ENCODE data around the gene STIM1. TPM values are rescaled to one million over a fixed set of nuclear protein-coding genes. Genes with fewer than 3 reads are reported as not detected.

Gene STIM1
- total and polyA plus RNA-seq, 10 of the 15 experiments (the other 5 are each of a cell fraction or from before 2014, with no cell fraction given): 8.6 to 57.7 (median 29.3) TPM

- no TSS peak for BruUV-seq (replicated peaks)
- CTCF ChIA-PET: interaction anchor here (0.7 to 39.6 kb wide), 6 partner anchors 9 to 229 kb away, joined by 3 to 1047 read pairs (median 20); partner anchors contain the start of gene STIM1
- in situ Hi-C loops (cut with MboI) (loop anchor here (25.0 kb wide), 1 partner anchor 547 kb away; the partner anchor contains the start of gene TRIM21), intact Hi-C loops (cut with micrococcal nuclease; ENCODE audit: unreplicated experiment) (loop anchor here (2.0 kb wide), 1 partner anchor 43 kb away; the partner anchor contains the start of gene NUP98)
- Histone ChIP-seq H2AFZ (ENCODE audit: control insufficient read depth, low read depth, low read length) (no peak overlapping the region; the same call in none of the 2 replicates), H3K4me1 (ENCODE audit: control insufficient read depth, insufficient read depth, low read length) (peaks cover 25% of the 10 kb centered on the region), H3K4me2 (ENCODE audit: control insufficient read depth, insufficient read depth) (peak overlapping the region; percentile 43), H3K36me3 (ENCODE audit: control insufficient read depth in 2 of 2, insufficient read depth in 2 of 2, low read length in 1 of 2) (peaks cover 0 to 5% of the 10 kb centered on the region in 2 experiments; a peak in 1 of 4 replicates), H3K9ac (ENCODE audit: control insufficient read depth, insufficient read depth, low read length) (peak overlapping the region; percentile 89), H3K4me3 (peak overlapping the region; percentile 98), H3K9me3 (replicated peaks; ENCODE audit: control insufficient read depth, insufficient read depth, low read length) (no peaks in the 10 kb centered on the region), H4K20me1 (ENCODE audit: control insufficient read depth, insufficient read depth) (no peaks in the 10 kb centered on the region), H3K27ac (ENCODE audit: control insufficient read depth, insufficient read depth) (peak overlapping the region; percentile 82), H3K79me2 (ENCODE audit: control insufficient read depth, insufficient read depth, low read length) (peaks cover 55% of the 10 kb centered on the region), H3K27me3 (replicated peaks in 1 of 2; ENCODE audit: control insufficient read depth in 2 of 2, insufficient read depth in 2 of 2, low read length in 1 of 2) (no peaks in the 10 kb centered on the region)
- peak; percentile 2; the same call in 2 of the 3 replicates for ATAC-seq
- WGBS (ENCODE audit: insufficient coverage, insufficient replicate concordance, low lambda C conversion rate, missing lambda C conversion rate): under 1% methylated on average over 27 of the region's 46 CpGs
- FAIRE-seq: no peak
- RAD21 ChIA-PET (ENCODE audit: unreplicated experiment): interaction anchor here (0.7 to 12.7 kb wide), 20 partner anchors 9 to 317 kb away, joined by 3 to 304 read pairs (median 6); partner anchors contain the start of genes NUP98, PGAP2 and STIM1
- POLR2A ChIA-PET: interaction anchor here (0.6 to 12.0 kb wide), 16 partner anchors 9 to 1105 kb away, joined by 3 to 242 read pairs (median 8); partner anchors contain the start of genes NUP98, PGAP2 and STIM1
- SMC1A ChIA-PET (ENCODE audit: uncharacterized antibody, unreplicated experiment): interaction anchor here (1.4 to 21.1 kb wide), 8 partner anchors 12 to 233 kb away, joined by 3 to 805 read pairs (median 9); partner anchors contain the start of genes PGAP2 and STIM1
- DNase-seq (ENCODE audit: low read depth, low spot score): no peak
- TF ChIP-seq RB1 (IDR thresholded peaks at IDR 0.05; ENCODE audit: borderline replicate concordance) (peak; percentile 59; the same call in 1 of the 2 replicates), POLR2AphosphoS5 (IDR thresholded peaks at IDR 0.05; ENCODE audit: low read length) (peak; percentile 46), NFYA (IDR thresholded peaks at IDR 0.05; ENCODE audit: borderline replicate concordance, low read depth, low read length) (no peak), NFXL1 (IDR thresholded peaks at IDR 0.05; ENCODE audit: borderline replicate concordance) (no peak), RAD21 (IDR thresholded peaks at IDR 0.05; ENCODE audit: insufficient read depth, low read depth, low read length) (no peak), SIX5 (IDR thresholded peaks at IDR 0.05; ENCODE audit: low read depth, low read length, severe bottlenecking) (no peak), KAT2A (conservative IDR thresholded peaks at IDR 0.05; ENCODE audit: control insufficient read depth, low read depth, low read length) (no peak), CTCF (IDR thresholded peaks at IDR 0.05 in 2 of 3, conservative IDR thresholded peaks at IDR 0.05 in 1 of 3; ENCODE audit: control insufficient read depth in 2 of 3, extremely low read depth in 1 of 3, insufficient read depth in 1 of 3, low read depth in 3 of 3, low read length in 3 of 3) (no peak)
- TF ChIP-seq, protein P1, sequence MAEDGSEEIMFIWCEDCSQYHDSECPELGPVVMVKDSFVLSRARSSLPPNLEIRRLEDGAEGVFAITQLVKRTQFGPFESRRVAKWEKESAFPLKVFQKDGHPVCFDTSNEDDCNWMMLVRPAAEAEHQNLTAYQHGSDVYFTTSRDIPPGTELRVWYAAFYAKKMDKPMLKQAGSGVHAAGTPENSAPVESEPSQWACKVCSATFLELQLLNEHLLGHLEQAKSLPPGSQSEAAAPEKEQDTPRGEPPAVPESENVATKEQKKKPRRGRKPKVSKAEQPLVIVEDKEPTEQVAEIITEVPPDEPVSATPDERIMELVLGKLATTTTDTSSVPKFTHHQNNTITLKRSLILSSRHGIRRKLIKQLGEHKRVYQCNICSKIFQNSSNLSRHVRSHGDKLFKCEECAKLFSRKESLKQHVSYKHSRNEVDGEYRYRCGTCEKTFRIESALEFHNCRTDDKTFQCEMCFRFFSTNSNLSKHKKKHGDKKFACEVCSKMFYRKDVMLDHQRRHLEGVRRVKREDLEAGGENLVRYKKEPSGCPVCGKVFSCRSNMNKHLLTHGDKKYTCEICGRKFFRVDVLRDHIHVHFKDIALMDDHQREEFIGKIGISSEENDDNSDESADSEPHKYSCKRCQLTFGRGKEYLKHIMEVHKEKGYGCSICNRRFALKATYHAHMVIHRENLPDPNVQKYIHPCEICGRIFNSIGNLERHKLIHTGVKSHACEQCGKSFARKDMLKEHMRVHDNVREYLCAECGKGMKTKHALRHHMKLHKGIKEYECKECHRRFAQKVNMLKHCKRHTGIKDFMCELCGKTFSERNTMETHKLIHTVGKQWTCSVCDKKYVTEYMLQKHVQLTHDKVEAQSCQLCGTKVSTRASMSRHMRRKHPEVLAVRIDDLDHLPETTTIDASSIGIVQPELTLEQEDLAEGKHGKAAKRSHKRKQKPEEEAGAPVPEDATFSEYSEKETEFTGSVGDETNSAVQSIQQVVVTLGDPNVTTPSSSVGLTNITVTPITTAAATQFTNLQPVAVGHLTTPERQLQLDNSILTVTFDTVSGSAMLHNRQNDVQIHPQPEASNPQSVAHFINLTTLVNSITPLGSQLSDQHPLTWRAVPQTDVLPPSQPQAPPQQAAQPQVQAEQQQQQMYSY (CRISPR knock-in tag; IDR thresholded peaks at IDR 0.05): no peak
- TF ChIP-seq, protein P2, sequence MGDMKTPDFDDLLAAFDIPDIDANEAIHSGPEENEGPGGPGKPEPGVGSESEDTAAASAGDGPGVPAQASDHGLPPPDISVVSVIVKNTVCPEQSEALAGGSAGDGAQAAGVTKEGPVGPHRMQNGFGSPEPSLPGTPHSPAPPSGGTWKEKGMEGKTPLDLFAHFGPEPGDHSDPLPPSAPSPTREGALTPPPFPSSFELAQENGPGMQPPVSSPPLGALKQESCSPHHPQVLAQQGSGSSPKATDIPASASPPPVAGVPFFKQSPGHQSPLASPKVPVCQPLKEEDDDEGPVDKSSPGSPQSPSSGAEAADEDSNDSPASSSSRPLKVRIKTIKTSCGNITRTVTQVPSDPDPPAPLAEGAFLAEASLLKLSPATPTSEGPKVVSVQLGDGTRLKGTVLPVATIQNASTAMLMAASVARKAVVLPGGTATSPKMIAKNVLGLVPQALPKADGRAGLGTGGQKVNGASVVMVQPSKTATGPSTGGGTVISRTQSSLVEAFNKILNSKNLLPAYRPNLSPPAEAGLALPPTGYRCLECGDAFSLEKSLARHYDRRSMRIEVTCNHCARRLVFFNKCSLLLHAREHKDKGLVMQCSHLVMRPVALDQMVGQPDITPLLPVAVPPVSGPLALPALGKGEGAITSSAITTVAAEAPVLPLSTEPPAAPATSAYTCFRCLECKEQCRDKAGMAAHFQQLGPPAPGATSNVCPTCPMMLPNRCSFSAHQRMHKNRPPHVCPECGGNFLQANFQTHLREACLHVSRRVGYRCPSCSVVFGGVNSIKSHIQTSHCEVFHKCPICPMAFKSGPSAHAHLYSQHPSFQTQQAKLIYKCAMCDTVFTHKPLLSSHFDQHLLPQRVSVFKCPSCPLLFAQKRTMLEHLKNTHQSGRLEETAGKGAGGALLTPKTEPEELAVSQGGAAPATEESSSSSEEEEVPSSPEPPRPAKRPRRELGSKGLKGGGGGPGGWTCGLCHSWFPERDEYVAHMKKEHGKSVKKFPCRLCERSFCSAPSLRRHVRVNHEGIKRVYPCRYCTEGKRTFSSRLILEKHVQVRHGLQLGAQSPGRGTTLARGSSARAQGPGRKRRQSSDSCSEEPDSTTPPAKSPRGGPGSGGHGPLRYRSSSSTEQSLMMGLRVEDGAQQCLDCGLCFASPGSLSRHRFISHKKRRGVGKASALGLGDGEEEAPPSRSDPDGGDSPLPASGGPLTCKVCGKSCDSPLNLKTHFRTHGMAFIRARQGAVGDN (IDR thresholded peaks at IDR 0.05): peak; percentile 51; the same call in 1 of the 2 replicates
Observed at GRCh38 chr11:3840004-3840869, 15.2 kb upstream of the STIM1 start.

Data from GM12878 (cell line).